OCI-LY1 (cell line): ENCODE measurements around the gene CUEDC1.
A peak's percentile ranks its signal among the peaks of the same experiment; 100 is the strongest.

Source experiments
- H2AFZ ChIP-seq: fragments of 200-600 bp; sonication (generic), shearing (Covaris generic); 2 replicates; pipeline ENCODE4 v1.6.0; 2014; ENCODE audit warnings: antibody characterized with exemption, mild to moderate bottlenecking, low read length
- H3F3A ChIP-seq: fragments of 200-600 bp; sonication (generic), shearing (Covaris generic); 2 replicates; pipeline ENCODE4 v1.6.0; 2014; ENCODE audit warnings: mild to moderate bottlenecking, antibody characterized with exemption, low read length, moderate library complexity; ENCODE audit not compliant: insufficient read depth
- H3K27ac ChIP-seq: fragments of 200-600 bp; sonication (generic); 2 replicates; pipeline ENCODE4 v1.5.1; 2014; ENCODE audit warnings: low read length, mixed run types, mild to moderate bottlenecking, low read depth; ENCODE audit not compliant: poor library complexity, severe bottlenecking
- H3K27me3 ChIP-seq: fragments of 200-600 bp; sonication (generic); 2 replicates; pipeline ENCODE4 v1.6.0; 2014; ENCODE audit warnings: antibody characterized with exemption, mild to moderate bottlenecking, low read length, moderate library complexity; ENCODE audit not compliant: insufficient read depth
- H3K36me3 ChIP-seq: fragments of 200-600 bp; sonication (generic); 2 replicates; pipeline ENCODE4 v1.6.1; 2014; ENCODE audit warnings: mild to moderate bottlenecking, antibody characterized with exemption, low read length, moderate library complexity, mixed read lengths; ENCODE audit not compliant: insufficient read depth
- H3K4me1 ChIP-seq: fragments of 200-600 bp; sonication (generic); 2 replicates; pipeline ENCODE4 v1.5.1; 2014; ENCODE audit warnings: mild to moderate bottlenecking, low read length, moderate library complexity; ENCODE audit not compliant: insufficient read depth, severe bottlenecking
- H3K4me2 ChIP-seq: fragments of 200-600 bp; sonication (generic), shearing (Covaris generic); 2 replicates; pipeline ENCODE4 v1.6.1; 2014; ENCODE audit warnings: low read length
- H3K4me3 ChIP-seq: fragments of 200-600 bp; sonication (generic); 2 replicates; pipeline ENCODE4 v1.5.1; 2014; ENCODE audit warnings: low read length, low read depth, mild to moderate bottlenecking, mixed read lengths; ENCODE audit not compliant: poor library complexity, severe bottlenecking
- H3K79me2 ChIP-seq: fragments of 200-600 bp; shearing (Covaris generic); 2 replicates; pipeline ENCODE4 v1.6.1; 2016; ENCODE audit warnings: mixed run types, low read length, mixed read lengths; ENCODE audit not compliant: insufficient read depth
- H3K9ac ChIP-seq: fragments of 200-600 bp; sonication (generic), shearing (Covaris generic); 2 replicates; pipeline ENCODE4 v1.6.1; 2014; ENCODE audit warnings: mild to moderate bottlenecking, low read length, mixed read lengths
- H3K9me2 ChIP-seq: fragments of 200-600 bp; sonication (generic), shearing (Covaris generic); 2 replicates; pipeline ENCODE4 v1.6.1; 2014; ENCODE audit warnings: low read depth, mild to moderate bottlenecking, low read length, mixed read lengths
- H3K9me3 ChIP-seq: fragments of 200-600 bp; shearing (Covaris generic); 2 replicates; pipeline ENCODE4 v1.6.1; 2014; ENCODE audit warnings: low read length, mixed read lengths
- H4K20me1 ChIP-seq: fragments of 200-600 bp; sonication (generic), shearing (Covaris generic); 2 replicates; pipeline ENCODE4 v1.6.0; 2016; ENCODE audit warnings: mild to moderate bottlenecking, low read length; ENCODE audit not compliant: insufficient read depth
- EZH2 ChIP-seq: fragments of 200-600 bp; sonication (generic), shearing (Covaris generic); IDR thresholded peaks from 2 replicates; pipeline ENCODE4 v1.8.0; 2017; ENCODE audit warnings: borderline replicate concordance, mixed run types, mild to moderate bottlenecking, antibody characterized with exemption, low read length, moderate library complexity, mixed read lengths
- TF ChIP-seq, protein P1 (sequence below): fragments of 200-600 bp; sonication (generic), shearing (Covaris generic); IDR thresholded peaks from 2 replicates; pipeline ENCODE4 v1.5.1; 2017; ENCODE audit warnings: mild to moderate bottlenecking, antibody characterized with exemption, low read length, moderate library complexity, mixed read lengths

Gene CUEDC1

DNA sequence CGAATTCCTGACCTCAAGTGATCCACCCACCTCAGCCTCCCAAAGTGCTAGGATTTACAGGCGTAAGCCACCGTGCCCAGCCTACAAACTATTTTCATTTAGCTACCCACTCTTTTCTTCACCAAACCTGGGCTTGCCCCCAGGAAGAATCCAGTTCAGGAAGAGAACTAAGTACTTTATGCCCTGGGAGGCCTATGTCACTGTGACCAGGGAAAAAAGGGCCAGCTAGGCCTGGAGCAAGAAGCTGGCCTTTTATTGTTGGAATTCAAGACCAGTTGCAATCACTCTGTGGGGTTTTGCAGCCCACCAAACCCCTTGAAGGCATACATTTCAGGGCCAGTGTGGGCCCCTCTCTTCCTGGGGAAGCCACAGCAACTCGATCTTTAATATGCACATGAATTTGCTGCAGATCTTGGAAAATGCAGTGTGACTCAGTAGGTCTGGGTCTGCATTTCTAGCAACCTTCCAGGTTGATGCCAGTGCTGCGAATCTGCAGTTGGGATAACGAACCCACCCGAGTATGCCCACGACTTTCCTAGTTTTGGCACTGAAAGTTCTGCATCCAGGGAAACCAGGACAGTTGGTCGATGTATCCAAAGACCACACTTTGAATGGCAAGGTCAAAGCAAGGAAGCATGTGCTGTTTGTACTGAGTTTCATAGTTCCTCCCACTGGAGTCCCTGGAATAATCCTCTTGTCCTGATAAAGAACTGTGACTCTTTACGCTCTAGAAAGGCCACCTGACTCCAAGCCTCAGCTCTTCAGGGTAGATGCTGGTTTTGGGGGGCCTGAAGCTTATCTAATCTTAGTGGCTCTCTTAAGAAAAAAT is 98.2 kb downstream of the CUEDC1 start:
- Histone ChIP-seq H3K9me2 (no peaks in the 10 kb centered on the region), H3F3A (no peaks in the 10 kb centered on the region), H3K27me3 (no peaks in the 10 kb centered on the region; the same call in 1 of the 2 replicates), H3K4me2 (no peak overlapping the region), H3K9ac (no peak overlapping the region), H3K27ac (no peak overlapping the region), H3K9me3 (no peaks in the 10 kb centered on the region), H4K20me1 (no peaks in the 10 kb centered on the region), H3K4me3 (no peak overlapping the region), H3K36me3 (no peaks in the 10 kb centered on the region), H3K79me2 (no peaks in the 10 kb centered on the region), H3K4me1 (peaks cover 17% of the 10 kb centered on the region), H2AFZ (no peak overlapping the region)
- TF ChIP-seq, protein P1, sequence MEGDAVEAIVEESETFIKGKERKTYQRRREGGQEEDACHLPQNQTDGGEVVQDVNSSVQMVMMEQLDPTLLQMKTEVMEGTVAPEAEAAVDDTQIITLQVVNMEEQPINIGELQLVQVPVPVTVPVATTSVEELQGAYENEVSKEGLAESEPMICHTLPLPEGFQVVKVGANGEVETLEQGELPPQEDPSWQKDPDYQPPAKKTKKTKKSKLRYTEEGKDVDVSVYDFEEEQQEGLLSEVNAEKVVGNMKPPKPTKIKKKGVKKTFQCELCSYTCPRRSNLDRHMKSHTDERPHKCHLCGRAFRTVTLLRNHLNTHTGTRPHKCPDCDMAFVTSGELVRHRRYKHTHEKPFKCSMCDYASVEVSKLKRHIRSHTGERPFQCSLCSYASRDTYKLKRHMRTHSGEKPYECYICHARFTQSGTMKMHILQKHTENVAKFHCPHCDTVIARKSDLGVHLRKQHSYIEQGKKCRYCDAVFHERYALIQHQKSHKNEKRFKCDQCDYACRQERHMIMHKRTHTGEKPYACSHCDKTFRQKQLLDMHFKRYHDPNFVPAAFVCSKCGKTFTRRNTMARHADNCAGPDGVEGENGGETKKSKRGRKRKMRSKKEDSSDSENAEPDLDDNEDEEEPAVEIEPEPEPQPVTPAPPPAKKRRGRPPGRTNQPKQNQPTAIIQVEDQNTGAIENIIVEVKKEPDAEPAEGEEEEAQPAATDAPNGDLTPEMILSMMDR: no peak
- TF ChIP-seq EZH2: no peak

DNA sequence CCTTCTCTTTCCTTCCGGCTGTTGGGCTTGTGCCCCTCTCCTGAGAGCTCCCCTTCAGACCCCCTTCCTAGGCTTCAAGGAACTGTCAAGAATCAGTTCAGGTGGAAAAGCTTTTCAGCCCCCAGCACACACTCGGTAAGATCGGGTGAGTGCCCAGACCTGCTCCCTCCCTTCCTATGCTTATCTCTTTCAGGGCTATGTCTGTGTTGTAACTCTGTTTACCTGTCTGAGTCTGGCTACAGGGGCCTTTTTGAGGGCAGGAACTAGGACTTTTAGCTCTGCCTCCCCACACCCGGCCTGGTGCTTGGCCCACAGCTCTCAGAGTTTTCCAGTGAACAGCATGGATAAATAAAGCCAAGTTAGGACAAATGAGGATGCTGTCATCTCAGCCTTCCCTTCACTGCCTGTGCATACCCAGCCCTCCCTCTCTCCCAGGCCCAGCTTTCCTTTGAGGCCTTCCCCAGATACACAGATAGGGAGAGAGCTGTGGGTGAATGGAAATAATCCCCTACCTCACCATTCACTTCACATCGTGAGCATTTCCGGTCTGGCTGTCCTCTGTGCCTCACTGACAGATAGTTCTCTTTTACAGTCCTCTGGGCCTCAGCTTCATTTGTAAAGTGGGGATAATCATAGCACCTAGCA is 99.7 kb downstream of the CUEDC1 start:
- Histone ChIP-seq H3K79me2 (no peaks in the 10 kb centered on the region), H3K4me3 (peak overlapping the region; percentile 41), H2AFZ (peak overlapping the region; percentile 81; the same call in 1 of the 2 replicates), H3K27ac (no peak overlapping the region), H3K9ac (peak overlapping the region; percentile 37; the same call in 1 of the 2 replicates), H4K20me1 (no peaks in the 10 kb centered on the region), H3F3A (no peaks in the 10 kb centered on the region), H3K4me2 (peak overlapping the region; percentile 56), H3K27me3 (no peaks in the 10 kb centered on the region), H3K9me2 (no peaks in the 10 kb centered on the region), H3K36me3 (no peaks in the 10 kb centered on the region), H3K4me1 (peaks cover 15% of the 10 kb centered on the region), H3K9me3 (no peaks in the 10 kb centered on the region)
- TF ChIP-seq EZH2: no peak
- TF ChIP-seq, protein P1: no peak

DNA sequence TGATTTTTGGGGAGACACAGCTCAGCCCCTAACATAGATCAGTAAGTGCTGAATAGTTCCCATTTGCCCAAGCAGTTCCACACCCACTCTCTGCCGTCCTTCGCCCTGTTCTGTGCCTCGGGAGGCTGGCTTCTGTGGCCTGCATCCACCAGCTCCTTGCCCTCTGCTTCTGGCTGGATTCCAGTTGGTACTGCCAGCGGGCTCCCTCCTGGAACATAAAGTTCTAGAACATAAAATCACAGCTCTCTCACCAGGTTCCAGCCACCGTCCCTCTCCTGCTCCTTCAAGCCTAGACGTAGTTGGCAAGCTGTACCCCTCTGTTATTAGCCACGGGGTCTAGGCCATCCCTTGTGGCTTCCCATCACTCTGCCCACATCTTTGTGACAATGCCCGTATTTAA is 101.5 kb downstream of the CUEDC1 start:
- no peak overlapping the region for H3K27ac ChIP-seq
- no peaks in the 10 kb centered on the region for H4K20me1 ChIP-seq
- no peaks in the 10 kb centered on the region for H3F3A ChIP-seq
- H2AFZ ChIP-seq: no peak overlapping the region
- H3K9me2 ChIP-seq: no peaks in the 10 kb centered on the region
- peaks cover 22% of the 10 kb centered on the region for H3K4me1 ChIP-seq
- no peaks in the 10 kb centered on the region for H3K9me3 ChIP-seq
- H3K36me3 ChIP-seq: no peaks in the 10 kb centered on the region
- no peaks in the 10 kb centered on the region for H3K27me3 ChIP-seq
- H3K79me2 ChIP-seq: peaks cover 9% of the 10 kb centered on the region
- no peak overlapping the region for H3K4me2 ChIP-seq
- no peak overlapping the region for H3K9ac ChIP-seq
- H3K4me3 ChIP-seq: no peak overlapping the region
- TF ChIP-seq, protein P1: no peak
